ENCODE results near the gene LRBA.
"Not testable (repeated sequence)": the region's sequence is repeated elsewhere in the genome, so short reads cannot be mapped to it uniquely, and the experiment has no call there.

LRBA gene

DNA sequence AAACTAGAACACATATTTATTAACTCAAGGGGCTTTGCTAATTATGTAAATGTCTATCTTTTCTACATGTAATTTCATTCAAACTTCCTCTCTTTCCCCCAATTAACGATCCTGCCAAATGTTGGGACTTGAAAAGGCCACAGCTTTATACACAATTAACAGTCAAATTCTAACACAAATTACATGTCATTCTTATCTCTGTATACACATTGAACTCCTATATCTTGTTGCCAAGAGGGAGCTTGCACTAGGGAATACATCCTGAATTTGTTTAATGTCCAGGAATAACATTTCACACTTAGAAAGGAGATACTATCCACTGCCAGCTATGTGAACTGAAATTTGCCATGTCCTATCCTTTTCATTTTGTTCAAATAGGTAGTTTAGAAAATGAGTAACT lies 472.0 kb downstream of the LRBA start:
- DNase-seq: no peak

DNA sequence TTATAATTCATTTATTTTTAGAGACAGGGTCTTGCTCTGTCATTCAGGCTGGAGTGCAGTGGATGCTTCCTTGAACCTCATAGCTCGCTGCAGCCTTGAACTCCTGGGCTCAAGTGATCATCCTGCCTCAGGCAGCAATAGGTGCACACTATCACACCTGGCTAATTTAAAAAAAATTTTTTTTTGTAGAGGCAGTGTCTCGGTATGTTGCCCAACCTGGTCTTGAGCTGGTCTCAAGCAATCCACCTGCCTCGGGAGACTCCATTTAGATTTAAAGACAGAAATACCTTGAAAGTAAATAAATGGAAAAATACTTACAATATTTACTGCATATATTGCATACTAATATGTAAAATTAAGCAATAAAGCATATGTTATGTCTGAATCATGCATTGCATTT lies 473.4 kb downstream of the LRBA start:
- no peak for DNase-seq

DNA sequence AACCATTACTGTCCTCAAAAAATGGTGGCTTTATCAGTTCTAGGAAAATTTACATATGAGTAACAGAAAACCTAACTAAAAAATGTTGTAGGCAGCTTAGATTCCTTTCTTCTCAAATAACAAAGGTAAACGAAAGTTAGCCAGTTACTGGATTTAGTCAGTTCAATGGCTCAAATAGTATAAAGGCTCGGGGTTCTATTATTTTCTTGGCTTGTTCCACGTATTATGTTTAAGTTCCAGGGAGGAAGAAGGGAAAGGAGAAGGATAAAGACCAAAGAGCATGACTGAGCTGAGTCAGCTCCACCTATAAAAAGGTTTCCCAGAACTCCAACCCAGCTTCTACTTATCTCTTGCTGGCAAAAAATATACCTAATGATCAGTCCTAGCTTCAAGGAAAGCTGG lies 474.1 kb downstream of the LRBA start:
- DNase-seq: no peak

DNA sequence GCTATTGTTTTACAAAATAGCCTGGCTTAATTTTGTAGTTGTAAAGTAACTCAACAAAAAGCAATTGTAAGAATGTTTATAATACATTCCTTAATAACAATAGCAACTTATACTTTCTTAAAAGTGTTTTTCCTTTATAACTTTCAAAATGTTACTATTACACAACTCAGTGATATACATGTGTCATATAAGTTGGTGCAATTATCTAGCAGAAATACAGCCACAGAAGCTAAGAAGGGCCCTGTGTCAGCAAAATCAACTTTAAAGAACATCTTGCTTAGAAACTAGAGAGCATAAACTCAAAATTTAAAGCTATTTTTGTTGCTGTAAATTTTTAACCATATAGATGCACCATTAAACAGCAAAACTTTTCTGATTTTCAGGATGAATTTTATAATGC lies 474.5 kb downstream of the LRBA start:
- DNase-seq: no peak

DNA sequence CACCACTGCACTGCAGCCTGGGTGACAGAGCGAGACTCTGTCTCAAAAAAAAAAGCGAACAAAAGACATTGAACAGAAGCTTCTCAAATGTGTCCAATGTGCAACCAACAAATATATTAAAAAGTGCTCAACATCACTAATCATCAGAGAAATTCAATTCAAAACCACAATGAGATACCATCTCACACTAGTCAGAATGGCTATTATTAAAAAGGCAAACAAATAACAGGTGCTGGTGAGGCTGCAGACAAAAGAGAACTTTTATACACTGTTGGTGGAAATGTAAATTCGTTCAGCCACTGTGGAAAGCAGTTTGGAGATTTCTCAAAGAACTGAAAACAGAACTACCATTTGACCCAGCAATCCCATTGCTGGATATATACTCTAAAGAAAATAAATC lies 477.2 kb downstream of the LRBA start:
- not testable (repeated sequence) for DNase-seq

DNA sequence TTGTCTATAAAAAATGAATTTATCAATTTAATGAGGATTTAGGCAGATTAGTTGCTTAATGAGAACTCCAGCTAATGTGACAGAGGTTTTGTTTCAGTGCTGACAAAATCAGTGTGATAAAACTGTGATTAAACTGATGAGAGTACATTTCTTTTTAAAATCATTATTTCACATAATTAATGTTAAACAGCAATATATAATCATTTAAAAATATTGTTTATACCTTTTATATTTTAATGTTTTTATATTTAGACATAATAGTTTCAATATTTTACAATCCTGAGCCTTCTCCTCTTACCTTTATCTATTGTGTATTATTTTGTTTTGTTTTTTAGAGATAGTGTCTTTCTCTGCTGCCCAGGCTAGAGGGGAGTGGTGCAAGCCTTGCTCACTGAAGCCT lies 480.3 kb downstream of the LRBA start:
- no peak for DNase-seq

DNA sequence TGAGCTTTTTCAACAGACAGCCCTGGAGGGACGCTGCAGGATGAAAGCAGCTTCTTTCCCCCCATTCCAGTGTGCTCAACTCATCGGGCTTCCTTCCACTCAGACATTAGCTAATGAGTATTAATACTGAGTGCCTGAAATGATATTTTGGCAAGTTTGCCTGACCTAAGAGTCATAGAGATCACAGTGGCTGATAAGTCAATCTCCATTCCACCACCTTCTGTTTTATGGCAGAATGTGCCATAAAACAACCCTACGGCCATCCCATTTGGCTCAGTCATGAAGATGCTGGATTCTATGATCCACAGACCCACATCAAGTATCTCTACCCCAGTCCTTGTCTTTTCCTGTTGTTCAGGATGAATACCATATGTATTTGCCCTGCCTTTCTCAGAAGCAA lies 481.4 kb downstream of the LRBA start:
- DNase-seq: no peak

DNA sequence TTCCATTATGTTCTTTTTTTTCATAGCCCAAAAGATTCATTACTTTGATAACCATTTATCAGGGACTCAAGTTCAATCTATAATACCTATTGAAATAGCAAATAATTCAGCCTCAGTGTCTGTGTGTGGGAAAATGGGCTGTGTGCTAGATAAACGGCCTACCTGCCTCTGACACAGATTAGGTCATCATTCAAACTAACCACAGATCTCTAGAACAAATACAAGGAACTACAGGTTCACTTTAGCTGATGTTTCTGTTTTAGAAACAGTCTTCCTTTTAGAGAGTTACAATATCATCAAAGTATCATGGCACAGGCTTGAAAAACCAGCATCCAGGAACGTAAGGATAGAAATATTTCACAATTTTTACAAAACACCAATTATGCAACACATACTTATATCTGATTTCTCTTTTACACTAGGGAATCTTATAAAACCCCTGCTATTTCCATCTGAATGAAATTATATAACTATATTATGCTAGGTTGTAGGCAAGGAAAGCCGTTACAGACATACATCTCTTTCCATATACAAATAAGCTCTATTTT lies 489.7 kb downstream of the LRBA start:
- DNase-seq: no peak

DNA sequence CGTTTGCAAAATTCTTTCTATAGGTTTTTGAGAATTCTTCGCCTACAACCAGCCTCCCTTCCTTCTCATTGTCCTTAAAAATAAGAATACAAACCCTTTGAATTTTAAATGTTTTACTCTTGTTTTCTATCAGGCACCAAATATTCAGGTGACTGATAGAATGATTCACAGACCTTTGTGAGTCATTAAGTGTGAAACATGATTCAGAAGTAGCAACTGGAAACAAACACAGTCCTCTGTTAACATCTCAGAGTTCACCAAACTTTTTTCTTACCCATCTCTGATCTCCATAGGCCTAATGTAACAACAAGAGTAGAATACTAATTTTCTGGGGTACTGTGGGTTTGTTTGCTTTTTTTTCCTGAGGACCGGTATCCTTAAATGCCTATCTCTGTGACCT lies 496.5 kb downstream of the LRBA start:
- DNase-seq: no peak

DNA sequence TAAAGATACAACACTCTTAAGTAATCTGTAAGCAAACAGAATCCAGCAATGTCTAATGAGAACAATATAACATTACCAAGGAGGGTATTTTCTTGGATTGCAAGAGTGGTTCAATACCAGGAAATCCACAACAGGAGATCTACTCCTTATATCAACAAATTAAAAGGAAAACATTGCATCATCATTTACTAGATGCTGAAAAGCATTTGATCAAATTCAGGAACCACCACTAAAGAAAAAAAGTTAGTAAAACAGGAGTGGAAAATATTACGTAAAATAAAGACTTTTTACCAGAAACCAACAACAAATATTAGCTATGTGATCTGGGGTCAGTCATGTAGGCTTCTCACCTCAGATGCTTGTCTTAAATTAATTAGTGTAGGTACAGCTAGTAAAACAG lies 499.9 kb downstream of the LRBA start:
- no peak for DNase-seq

DNA sequence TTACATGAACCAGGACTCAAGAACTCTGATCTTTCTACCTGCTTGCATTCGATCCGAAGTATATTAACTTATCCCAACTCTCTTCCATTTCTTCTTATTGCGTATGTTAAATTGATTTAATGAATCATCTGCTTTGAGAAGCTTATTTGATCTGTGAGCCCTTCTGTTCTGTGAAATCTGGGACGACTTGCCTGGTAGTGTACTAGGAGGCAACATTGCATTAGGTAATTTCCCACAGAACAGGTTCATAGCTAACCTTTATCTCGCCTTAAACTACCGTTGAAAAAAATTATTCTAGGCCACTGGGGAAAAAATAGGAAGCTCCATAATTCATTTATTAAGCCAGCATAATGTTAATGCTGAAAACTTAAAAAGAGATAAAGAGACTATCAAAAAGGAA lies 500.4 kb downstream of the LRBA start:
- DNase-seq: no peak

DNA sequence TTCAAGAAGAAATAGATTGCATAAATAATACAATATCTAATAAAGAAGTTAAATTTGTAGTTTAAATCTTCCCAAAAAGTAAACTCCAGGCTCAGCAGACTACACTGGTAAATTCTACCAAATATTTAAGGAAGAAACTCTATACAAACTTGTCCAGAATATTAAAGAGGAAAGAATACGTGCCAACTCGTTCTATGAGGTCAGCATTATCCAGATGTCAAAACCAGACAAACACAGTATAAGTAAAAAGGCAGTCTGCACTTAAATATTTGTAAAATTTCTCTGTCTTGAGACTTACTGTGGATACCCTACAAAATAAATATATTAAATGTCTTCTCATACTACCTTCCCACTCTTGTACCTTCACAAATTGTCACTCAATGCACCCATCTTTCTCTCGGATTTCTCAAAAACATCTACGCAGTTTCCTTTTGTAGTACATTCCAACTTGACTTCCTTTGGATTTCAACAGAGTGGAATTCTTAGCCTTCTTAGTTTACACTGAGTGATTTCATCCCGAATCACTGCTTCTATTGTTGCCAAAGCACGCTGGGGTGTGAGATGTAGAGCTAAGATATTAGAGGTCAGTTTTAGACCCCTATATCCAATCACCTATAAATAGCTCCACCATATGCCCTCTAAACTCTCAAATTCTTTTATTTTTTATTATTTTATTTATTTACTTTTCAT lies 504.8 kb downstream of the LRBA start:
- no peak for DNase-seq

DNA sequence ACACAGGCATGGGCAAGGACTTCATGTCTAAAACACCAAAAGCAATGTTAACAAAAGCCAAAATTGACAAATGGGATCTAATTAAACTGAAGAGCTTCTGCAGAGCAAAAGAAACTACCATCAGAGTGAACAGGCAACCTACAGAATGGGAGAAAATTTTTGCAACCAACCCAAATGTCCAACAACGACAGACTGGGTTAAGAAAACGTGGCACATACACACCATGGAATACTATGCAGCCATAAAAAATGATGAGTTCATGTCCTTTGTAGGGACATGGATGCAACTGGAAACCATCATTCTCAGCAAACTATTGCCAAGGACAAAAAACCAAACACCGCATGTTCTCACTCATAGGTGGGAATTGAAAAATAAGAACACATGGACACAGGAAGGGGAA lies 507.4 kb downstream of the LRBA start:
- not testable (repeated sequence) for DNase-seq

DNA sequence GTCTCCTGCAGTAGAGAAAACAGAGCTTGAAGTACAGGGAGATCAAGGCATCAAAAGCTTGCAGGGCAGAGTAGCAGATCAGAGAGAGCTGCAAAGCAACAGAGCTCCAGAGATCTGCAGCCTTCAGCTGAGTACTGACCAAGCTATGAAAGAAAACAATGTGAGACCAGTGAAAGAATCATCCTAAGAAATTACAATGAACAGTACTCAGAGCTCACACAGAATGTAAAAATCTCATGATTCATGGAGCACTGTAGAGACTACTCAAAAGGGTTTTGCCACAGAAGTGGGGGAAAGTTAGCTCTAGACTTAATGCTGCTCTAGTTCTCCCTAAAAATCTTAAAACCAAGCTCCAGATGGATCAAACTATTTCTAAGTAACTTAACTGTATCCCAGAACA lies 513.1 kb downstream of the LRBA start:
- DNase-seq: no peak

DNA sequence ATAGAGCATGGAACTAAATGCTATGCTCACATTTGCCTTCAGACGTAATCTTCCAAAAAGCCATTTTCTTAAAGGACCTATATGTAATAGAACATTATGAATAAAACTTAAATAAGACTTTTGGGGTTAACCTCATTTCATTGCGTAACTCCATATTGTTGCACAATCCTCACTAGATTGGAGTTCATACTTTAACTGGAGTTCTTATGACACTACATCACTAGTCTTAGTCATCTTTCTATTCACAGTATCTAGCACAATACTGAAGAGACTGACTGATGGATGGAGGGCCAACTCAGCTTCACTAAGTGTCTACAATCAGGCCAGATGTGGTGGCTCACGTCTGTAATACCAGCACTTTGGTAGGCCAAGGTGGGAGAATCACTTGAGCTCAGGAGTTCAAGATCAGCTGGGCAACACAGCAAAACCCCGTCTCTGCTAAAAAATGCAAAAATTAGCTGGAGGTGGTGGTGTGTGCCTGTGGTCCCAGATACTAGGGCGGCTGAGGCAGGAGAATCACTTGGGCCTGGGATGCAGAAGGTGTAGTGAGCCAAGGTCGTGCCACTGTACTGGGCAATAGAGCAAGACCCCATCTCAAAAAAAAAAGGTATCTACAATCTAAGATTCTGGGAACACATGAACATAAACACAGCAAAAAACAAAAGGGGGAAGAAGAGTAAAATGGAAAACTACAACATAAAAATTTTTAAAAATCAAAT lies 513.9 kb downstream of the LRBA start:
- DNase-seq: no peak

DNA sequence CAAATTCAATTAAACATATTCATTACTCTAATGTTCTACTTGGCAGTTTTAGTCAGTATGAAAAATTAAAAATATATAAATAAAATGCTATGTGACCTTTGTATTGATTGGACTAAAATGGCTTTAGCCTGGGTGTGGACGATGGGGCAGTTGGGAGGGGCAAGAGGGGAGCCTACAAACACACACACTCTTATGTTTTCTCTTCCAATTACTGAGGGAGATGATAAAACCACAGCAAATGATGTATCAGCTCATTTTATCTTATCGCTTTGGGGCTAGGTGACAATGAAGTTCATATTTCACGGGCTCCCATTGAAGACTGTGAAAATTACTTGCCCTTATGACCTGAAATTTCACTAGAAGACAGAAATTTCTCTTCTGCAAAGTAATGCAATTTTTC lies 517.5 kb downstream of the LRBA start:
- no peak for DNase-seq

DNA sequence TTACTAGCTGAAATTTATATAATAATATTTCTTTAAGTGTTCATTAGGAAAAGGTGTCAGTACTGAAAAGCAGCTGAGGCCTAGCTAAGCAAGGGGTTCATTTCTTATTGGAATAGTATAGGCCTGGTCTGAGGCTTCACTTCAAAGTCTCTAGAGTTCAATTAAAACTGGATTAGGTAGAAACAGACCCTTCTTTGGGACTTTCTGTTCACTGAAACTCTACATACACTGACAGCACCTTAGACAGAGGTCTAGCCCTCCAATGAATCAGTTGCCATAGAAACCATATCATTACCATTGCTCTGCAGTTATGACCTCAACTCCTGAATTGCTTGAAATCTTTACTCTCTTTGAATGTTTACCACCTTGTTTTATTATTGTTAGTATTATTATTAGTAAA lies 519.5 kb downstream of the LRBA start:
- no peak for DNase-seq

DNA sequence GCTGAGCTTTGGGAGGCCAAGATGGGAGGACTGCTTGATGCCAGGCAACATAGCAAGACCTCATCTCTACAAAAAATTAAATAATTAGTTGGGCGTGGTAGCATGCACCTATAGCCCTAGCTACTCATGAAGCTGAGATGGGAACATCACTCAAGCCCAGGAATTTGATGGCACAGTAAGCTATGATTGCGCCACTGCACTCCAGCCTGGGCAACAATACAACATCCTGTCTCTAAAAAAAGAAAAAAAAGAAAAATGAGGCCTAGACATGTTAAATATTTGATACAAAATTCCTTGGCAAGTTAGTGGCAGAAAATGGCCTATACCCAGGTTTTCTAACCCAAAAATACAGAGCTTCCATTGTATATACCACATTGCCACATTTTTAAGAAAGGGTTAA lies 521.2 kb downstream of the LRBA start:
- no peak for DNase-seq

DNA sequence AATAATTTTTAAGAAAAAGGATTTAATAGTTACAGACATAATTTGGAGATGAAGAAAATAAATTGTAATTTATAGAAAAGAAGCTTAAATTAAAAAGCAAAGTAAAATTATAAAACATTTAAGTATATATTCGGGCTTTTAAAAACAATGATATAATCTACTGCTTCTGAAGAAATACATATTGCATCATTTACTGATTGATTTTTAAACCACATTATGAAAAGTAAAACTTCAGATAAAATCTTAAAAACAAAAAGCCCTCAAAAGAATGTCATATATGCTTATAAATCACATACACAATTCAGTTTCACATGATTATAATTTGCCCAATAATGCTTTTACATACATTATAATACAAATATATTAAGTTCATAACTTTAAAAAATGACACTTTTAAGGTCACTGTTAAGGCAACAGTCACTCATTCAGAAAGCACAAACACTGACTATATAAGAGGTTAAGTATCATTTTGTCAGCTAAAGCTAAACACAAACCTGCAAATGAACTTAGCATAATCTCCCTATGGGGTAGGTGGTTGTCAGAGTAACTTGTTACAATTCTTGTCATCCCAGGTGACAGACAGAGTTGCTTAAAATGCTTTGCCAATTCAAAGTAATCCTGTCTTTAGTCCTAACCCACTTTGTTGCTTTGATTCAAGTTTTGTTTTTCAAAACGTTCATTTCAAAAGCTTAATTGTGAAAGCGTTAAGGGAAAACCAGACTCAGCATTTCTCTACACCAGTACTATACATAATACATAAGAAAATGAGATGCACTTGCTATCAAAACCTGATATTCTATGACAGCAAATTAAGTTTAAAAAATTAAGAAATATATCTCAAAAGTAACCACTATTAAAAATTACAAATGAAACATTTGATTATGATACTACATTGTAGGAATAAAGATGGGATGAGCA lies 523.7 kb downstream of the LRBA start:
- no peak for DNase-seq

DNA sequence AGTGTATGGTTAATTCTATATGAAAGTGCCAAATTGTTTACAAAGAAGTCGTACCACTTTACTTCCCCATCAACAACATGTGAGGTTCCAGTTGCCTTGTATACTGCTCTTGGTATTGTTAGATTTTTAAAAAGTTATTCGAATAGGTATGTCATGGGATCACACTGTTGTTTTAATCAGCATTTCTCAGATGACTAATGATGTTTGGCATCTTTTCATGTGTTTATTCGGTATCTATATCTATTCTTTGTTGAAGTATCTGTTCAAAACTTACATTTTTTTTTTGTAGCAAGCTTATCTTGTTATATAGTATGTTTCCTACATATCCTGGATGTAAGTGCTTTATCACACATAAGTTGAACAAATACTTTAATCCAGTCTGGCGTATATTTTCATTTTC lies 532.5 kb downstream of the LRBA start:
- no peak for DNase-seq

DNA sequence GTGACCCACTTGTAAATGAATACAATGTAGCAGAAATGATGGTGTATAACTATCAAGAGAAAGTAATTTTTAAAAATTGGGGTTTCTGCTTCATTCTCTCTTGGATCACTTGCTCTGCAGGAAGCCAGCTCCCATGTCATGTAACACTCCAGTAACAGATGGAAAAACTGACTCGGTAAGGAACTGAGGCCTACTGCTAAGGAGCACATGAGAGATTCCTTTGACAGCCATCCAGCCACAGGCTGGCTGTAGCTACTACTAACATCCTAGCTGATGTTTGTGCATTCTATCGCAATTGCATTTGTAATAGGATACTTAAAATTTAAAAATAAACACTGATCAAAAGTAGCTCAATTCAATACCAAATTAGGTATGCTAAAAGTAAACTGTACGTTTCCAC lies 535.4 kb downstream of the LRBA start:
- no peak for DNase-seq

DNA sequence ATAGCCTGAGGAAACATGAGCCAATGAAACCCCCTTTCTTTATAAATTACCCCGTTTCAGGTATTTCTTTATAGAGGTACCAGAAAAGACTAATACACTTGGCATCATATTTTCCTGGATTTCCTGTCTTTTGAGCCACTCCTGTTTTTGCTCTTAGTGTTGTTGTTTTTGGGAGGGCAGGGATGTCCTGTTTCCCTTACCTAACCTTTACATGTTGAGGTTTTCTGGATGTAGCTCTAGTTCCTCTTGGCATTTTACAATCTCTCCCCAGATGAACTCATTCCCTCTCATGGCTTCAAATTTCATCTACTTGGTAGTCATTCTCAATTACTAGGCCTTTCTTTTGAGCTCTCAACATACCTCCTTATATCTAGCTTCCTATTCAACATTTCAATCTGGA lies 537.2 kb downstream of the LRBA start:
- DNase-seq: no peak

DNA sequence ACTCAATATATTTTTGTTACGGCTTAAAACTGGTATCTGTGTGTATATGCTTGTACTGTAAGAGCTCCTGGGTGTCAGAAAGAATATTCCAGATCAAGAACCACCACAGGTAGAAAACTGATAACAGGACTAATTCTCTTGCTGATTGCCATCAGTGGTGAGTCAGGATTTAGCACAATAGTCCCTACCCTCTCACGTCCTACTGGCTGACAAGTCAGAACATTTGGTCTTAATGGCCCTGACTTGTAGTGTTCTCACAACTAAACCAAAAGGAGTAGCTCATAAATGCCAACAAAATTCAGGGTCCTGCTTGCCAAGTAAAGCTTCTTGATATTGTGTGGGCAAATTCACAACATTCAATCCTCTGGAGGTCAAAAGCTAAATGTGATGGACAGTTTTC lies 538.3 kb downstream of the LRBA start:
- DNase-seq: no peak

DNA sequence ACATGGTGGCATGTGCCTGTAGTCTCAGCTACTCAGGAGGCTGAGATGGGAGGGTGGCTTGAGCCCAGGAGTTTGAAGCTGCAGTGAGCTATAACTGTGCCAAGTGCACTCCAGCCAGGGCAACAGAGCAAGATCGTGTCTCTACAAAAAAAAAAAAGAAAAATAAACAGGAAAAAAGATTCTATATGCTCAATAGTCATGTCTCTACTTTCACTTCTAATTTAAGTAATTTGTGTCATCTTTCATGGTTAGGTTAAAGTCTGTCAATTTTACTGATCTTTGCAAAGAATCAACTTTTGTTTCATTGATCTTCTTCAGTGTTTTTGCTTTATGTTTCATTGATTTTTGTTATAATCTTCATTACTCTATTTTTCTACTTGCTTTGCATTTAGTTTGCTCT lies 539.3 kb downstream of the LRBA start:
- no peak for DNase-seq
